SU-DHL-6 (cell line): Measurements from ENCODE around the gene LARP4B.

ENCODE experiments used
- CTCF ChIP-seq: fragments of 200-600 bp; sonication (generic); IDR thresholded peaks from one replicate; pipeline ENCODE4 v1.5.1; 2017; ENCODE audit warnings: antibody characterized with exemption, mild to moderate bottlenecking, low read length, moderate library complexity; ENCODE audit not compliant: insufficient read depth, poor library complexity, severe bottlenecking
- EZH2phosphoT487 ChIP-seq: fragments of 200-600 bp; sonication (generic), shearing (Covaris generic); conservative IDR thresholded peaks from 2 replicates; pipeline ENCODE4 v1.6.1; 2018; ENCODE audit warnings: mild to moderate bottlenecking, antibody characterized with exemption, low read length, moderate library complexity, mixed read lengths

GRCh38 chr10:822661-823367 is 108.7 kb downstream of the LARP4B start:
- TF ChIP-seq CTCF (no peak), EZH2phosphoT487 (no peak)
